Activated naive CD4-positive, alpha-beta T cell treated with anti-CD3 and anti-CD28 coated beads, Interleukin-2, amount 50 U/mL, for 24 hours (primary cell): ENCODE measurements around the gene NBPF1.
"Not testable (repeated sequence)": the region's sequence is repeated elsewhere in the genome, so short reads cannot be mapped to it uniquely, and the experiment has no call there.

Source experiments
- H3K27ac Mint-ChIP-seq: one replicate; pipeline ENCODE4 v1.8.0; 2021; ENCODE audit warnings: mild to moderate bottlenecking, mixed read lengths
- H3K27me3 Mint-ChIP-seq: one replicate; pipeline ENCODE4 v1.8.0; 2021; ENCODE audit warnings: mixed read lengths
- H3K36me3 Mint-ChIP-seq: one replicate; pipeline ENCODE4 v1.8.0; 2021; ENCODE audit warnings: mixed read lengths
- H3K4me1 Mint-ChIP-seq: one replicate; pipeline ENCODE4 v1.8.0; 2021; ENCODE audit warnings: mixed read lengths
- H3K4me3 Mint-ChIP-seq: one replicate; pipeline ENCODE4 v1.8.0; 2021; ENCODE audit warnings: mild to moderate bottlenecking, mixed read lengths
- H3K9me3 Mint-ChIP-seq: one replicate; pipeline ENCODE4 v1.8.0; 2021; ENCODE audit warnings: mixed read lengths

The NBPF1 gene

DNA sequence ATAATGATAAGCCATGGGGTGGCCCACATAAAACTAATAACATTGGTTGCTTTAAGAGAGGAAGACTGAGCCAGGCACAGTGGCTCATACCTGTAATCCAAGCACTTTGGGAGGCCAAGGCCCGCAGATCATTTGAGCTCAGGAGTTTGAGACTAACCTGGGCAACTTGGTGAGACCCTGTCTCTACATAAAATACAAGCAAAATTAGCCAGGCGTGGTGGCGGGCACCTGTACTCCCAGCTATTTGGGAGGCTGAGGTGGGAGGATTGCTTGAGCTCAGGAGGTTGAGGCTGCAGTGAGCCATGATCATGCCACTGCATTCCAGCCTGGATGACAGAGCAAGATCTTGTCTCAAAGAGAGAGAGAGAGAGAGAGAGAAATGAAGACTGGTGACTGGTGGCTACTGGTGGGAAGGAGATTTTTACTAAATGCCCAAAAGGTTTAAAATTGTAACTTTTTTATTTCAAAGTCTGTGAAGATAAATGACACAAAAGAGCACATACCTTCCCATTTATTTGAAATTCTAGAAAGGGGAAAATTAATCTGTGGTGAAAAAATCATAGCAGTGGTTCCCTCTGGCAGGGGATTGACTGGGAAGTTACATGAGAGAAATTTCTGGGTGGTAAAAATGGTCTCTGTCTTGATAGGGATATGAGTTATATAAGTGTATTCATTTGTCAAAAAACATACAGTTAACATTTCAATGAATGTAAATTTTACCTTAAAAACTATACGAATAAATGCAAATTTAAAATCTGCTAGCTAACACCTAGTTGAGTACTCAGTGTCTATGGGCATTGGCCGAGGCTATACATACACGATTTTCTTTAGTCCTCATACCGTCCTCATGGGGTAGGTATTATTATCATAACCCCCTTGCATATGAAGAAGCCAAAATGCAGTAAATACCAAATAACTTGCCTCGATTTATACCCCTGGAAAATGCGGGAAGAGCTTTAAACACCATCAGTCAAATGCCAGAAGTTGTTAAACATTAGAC lies 2.2 kb upstream of the NBPF1 start:
- Mint-ChIP-seq H3K27me3 (no peaks in the 10 kb centered on the region), H3K36me3 (no peaks in the 10 kb centered on the region), H3K4me1 (no peaks in the 10 kb centered on the region), H3K9me3 (no peaks in the 10 kb centered on the region), H3K4me3 (no peak overlapping the region), H3K27ac (no peak overlapping the region)

DNA sequence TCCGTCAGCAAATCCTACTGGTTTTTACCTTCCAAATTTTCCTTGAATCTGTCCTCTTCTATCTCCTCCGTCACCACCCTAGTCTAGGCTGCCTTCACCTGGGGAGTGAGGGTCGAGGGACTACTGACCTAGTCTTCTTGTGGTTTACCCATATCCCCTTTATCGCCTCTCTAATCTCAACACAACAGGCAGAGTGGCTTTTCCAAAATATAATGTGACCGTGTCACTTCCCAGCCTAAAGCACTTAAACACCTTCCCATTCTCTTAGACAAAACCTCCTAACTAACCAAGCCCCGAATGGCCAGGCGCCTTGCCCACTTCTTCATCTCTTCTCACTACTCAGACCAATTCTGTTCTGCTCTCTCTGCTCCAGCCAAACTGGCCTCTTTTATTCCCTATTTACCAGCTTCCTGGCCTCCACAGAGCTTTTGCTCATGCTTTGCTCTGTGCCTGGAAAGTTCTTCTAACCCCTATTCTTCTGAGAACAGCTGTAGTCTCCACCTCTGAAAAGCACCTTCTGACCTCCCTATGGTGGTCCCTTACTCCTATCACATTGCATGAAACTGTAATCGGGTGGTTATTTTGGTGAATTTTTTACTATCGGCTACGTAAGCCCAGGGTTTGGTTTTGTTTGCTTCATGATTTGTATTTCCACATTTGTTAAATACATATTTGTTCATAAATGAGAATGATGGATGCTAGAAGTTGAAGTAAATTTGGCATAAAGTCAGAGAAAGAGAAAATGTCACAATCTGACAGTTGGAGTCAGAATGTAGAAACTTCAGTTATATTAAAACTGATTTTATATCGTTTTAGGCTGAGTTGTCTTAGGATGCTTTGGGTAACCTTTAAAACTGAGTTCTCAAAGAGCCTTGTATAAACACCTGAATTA lies 1.2 kb upstream of the NBPF1 start:
- H3K27ac Mint-ChIP-seq = no peak overlapping the region
- no peaks in the 10 kb centered on the region for H3K9me3 Mint-ChIP-seq
- no peaks in the 10 kb centered on the region for H3K4me1 Mint-ChIP-seq
- no peak overlapping the region for H3K4me3 Mint-ChIP-seq
- H3K27me3 Mint-ChIP-seq = no peaks in the 10 kb centered on the region
- no peaks in the 10 kb centered on the region for H3K36me3 Mint-ChIP-seq

DNA sequence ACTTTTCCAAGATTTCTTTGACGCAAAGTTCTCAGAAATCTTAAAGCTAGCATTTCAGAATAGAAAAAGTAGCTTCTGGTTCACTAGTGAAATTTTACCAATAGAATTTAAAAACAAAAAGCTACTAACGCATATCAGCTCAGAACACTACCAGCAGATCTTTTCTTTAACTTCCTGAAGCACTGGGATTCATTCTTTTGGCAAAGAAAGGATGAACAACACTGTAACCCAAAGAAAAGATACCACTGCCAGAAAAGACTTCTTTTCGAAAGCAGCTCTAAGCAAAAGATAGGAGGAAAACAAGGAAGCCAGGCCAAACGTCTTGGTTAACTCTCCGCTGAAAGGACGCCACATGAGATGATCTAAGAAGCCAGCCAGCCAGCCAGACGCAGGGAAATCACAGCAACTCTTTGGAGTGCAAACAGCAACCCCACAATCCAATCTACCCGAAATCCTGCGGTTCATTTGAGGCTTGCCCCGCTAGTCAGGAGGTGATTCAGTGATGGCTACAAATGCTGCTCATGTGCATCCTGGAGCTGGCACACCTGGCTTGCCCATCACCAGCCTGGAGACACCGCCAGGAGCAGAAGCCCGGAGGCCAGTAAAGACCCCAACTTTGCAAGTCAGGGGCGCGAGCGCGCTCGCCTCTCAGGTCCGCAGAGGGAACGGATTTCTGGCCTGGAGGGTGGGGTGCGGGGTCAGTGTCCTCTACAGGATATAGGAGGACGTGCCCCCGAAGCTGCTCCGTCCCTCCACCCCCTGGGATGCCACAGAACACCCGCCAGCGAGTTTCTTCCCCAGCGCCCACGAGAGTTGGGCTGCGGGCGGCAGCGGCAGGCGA lies 812 bp downstream of the NBPF1 start:
- H3K4me3 Mint-ChIP-seq = no peak overlapping the region
- H3K9me3 Mint-ChIP-seq = no peaks in the 10 kb centered on the region
- no peaks in the 10 kb centered on the region for H3K27me3 Mint-ChIP-seq
- no peaks in the 10 kb centered on the region for H3K4me1 Mint-ChIP-seq
- H3K27ac Mint-ChIP-seq = no peak overlapping the region
- no peaks in the 10 kb centered on the region for H3K36me3 Mint-ChIP-seq

GRCh38 chr1:16611981-16612331 lies 1.4 kb downstream of the NBPF1 start:
- not testable (repeated sequence) for H3K9me3 Mint-ChIP-seq, H3K4me1 Mint-ChIP-seq, H3K36me3 Mint-ChIP-seq, H3K4me3 Mint-ChIP-seq, H3K27me3 Mint-ChIP-seq, H3K27ac Mint-ChIP-seq

DNA sequence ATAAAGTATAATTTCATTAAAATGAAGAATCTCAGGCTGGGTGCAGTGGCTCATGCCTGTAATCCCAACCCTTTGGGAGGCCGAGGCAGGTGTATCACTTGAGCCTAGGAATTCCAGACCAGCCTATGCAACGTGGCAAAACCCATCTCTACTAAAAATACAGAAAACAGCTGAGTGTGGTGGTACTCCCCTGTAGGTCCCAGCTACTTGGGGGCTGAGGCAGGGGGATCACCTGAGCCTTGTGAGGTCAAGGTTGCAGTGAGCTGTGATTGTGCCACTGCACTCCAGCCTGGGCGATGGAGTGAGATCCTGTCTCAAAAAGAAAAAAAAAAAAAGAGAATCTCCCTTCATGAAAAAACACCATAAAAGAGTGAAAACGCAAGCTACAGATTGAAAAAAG lies 2.2 kb downstream of the NBPF1 start:
- not testable (repeated sequence) for H3K27ac Mint-ChIP-seq, H3K4me3 Mint-ChIP-seq, H3K4me1 Mint-ChIP-seq, H3K27me3 Mint-ChIP-seq, H3K36me3 Mint-ChIP-seq, H3K9me3 Mint-ChIP-seq

DNA sequence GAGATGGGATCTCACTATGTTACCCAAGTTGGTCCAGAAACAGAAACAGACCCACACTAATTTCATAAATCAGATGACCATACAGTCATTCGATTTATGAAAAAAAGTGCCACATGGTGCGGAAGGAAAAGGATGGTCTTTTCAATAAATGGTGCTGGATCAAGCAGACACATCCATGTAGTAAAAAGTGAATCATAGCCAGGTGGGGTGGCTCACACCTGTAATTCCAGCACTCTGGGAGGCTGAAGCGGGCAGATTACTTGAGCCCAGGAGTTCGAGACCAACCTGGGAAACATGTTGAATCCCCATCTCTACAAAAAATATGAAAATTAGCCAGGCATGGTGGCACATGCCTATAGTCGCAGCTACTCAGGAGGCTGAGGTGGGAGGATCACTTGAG lies 2.8 kb downstream of the NBPF1 start:
- H3K4me3 Mint-ChIP-seq, H3K36me3 Mint-ChIP-seq, H3K27ac Mint-ChIP-seq, H3K27me3 Mint-ChIP-seq, H3K9me3 Mint-ChIP-seq, H3K4me1 Mint-ChIP-seq: not testable (repeated sequence)

DNA sequence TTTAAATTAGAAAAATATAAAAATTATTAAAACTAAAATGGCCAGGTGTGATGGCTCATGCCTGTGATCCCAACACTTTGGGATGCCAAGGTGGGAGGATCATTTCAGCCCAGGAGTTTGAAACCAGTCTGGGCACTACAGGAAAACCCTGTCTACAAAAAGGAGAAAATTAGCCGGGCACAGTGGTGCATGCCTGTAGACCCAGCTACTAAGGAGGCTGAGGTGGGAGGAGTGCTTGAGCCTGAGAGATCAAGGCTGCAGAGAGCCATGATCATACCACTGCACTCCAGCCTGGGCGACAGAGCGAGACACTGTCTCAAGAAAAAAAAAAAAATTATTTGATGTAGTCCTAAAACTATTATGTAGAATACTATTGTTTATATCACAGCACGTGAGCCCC lies 3.6 kb downstream of the NBPF1 start:
- not testable (repeated sequence) for H3K4me1 Mint-ChIP-seq, H3K9me3 Mint-ChIP-seq, H3K27me3 Mint-ChIP-seq, H3K36me3 Mint-ChIP-seq, H3K27ac Mint-ChIP-seq, H3K4me3 Mint-ChIP-seq

DNA sequence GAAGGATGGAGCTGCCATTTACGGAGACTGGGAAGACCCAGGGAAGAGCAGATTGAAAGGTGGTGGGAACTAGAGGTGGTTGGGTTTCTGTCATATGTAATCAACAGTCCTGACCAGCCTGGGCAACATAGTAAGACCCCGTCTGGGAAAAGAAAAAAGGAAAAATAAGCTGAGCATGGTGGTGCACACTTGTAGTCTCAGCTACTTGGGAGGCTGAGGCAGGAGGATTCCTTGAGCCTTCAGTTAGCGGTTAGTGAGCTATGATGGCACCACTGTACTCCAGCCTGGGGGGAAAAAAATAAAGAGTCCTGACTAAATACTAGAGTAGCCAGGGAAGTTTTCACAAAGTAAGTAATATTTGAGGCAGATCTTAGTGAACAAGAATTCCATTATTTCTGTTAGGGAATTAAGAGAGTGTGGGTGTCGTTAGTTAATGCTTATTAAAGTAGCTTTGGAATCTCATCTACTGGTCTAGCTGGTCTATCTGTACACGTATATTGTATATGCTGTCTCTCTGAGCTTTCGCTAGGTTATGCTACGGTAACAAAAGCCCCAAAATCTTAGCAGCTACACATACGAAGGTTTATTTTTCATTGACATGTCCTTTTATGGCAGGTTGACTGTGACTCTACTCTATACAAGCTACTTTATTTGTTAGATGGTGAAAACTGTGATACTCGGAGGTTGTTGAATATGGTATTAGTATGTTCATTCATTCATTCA lies 4.4 kb downstream of the NBPF1 start:
- Mint-ChIP-seq H3K27me3 (no peaks in the 10 kb centered on the region), H3K4me1 (no peaks in the 10 kb centered on the region), H3K9me3 (no peaks in the 10 kb centered on the region)

GRCh38 chr1:16607853-16608815 lies 5.2 kb downstream of the NBPF1 start:
- H3K36me3 Mint-ChIP-seq, H3K4me3 Mint-ChIP-seq, H3K9me3 Mint-ChIP-seq, H3K27ac Mint-ChIP-seq, H3K4me1 Mint-ChIP-seq, H3K27me3 Mint-ChIP-seq: not testable (repeated sequence)

More for the DNA sequence above, 4.4 kb downstream of the NBPF1 start:
- Mint-ChIP-seq H3K4me3 (no peak overlapping the region), H3K27ac (no peak overlapping the region), H3K36me3 (no peaks in the 10 kb centered on the region)

DNA sequence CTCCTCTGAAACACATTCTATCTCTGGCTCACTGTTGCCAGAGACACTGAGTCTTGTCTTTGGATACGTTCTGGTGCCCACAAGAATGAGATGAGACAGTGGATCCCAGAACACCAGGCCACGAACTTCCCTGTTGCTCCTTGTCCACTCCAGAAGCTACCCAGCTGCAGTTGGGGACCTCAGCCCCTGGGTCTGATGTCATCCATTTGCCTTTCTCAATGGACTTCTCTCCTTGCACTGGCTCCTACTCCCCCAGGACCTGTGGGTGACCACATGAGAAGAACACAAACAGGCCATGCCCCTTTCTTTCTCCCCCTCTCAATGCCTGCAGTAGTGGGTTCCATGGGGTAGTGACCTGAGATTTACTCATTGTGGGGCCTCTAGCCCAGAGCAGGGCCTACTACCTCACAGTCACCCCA lies 5.9 kb downstream of the NBPF1 start:
- Mint-ChIP-seq H3K9me3 (no peaks in the 10 kb centered on the region), H3K4me1 (no peaks in the 10 kb centered on the region), H3K27ac (no peak overlapping the region)

GRCh38 chr1:16606666-16607432 lies 6.5 kb downstream of the NBPF1 start:
- not testable (repeated sequence) for H3K36me3 Mint-ChIP-seq, H3K27me3 Mint-ChIP-seq, H3K9me3 Mint-ChIP-seq, H3K4me1 Mint-ChIP-seq, H3K27ac Mint-ChIP-seq, H3K4me3 Mint-ChIP-seq

More for the DNA sequence above, 5.9 kb downstream of the NBPF1 start:
- Mint-ChIP-seq H3K27me3 (no peaks in the 10 kb centered on the region), H3K36me3 (no peaks in the 10 kb centered on the region), H3K4me3 (no peak overlapping the region)

GRCh38 chr1:16605532-16606505 lies 7.5 kb downstream of the NBPF1 start:
- H3K9me3 Mint-ChIP-seq = no peaks in the 10 kb centered on the region
- H3K4me3 Mint-ChIP-seq = no peak overlapping the region
- no peaks in the 10 kb centered on the region for H3K27me3 Mint-ChIP-seq
- no peaks in the 10 kb centered on the region for H3K36me3 Mint-ChIP-seq
- H3K4me1 Mint-ChIP-seq = no peaks in the 10 kb centered on the region
- no peak overlapping the region for H3K27ac Mint-ChIP-seq

DNA sequence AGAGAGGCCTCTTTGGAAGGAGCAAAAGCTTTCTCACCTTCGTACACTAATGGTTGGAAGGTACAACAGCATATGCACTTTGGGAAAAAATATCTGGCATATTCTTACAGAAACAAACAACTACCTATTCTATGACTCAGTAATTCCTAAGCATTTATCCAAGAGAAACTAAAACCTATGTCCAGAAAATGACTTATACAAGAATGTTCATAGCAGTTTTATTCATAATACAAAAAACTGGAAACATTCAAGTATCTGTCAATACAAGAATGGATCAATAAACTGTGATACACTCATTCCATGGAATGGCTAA lies 8.2 kb downstream of the NBPF1 start:
- H3K27me3 Mint-ChIP-seq = no peaks in the 10 kb centered on the region
- H3K36me3 Mint-ChIP-seq = no peaks in the 10 kb centered on the region
- no peak overlapping the region for H3K4me3 Mint-ChIP-seq
- H3K4me1 Mint-ChIP-seq = no peaks in the 10 kb centered on the region
- no peaks in the 10 kb centered on the region for H3K9me3 Mint-ChIP-seq
- H3K27ac Mint-ChIP-seq = no peak overlapping the region
